H1 (cell line): ENCODE results near the gene FASTK. TPM values are rescaled to one million over a fixed set of nuclear protein-coding genes. Genes with fewer than 3 reads are reported as not detected.

ENCODE experiments used
- CTCF ChIA-PET: fragments of 300-600 bp; sonication (Branson Sonifier 250); formaldehyde crosslinking; loops from one replicate; lab custom pipeline; 2021; ENCODE audit not compliant: partially characterized antibody; lab: Charles Lee
- POLR2A ChIA-PET: fragments of 300-600 bp; sonication (Branson Sonifier 250); formaldehyde crosslinking; loops from one replicate; lab custom pipeline; 2021; ENCODE audit warnings: inconsistent platforms; ENCODE audit not compliant: partially characterized antibody; lab: Charles Lee
- DNase-seq, 2 experiments: peaks; one replicate each; pipeline versions ENCODE4 v3.0.0 to v3.0.0-alpha.2; 2010 to 2022; ENCODE audit warnings: low spot score in 2 of 2, low read depth in 1 of 2, mixed read lengths in 1 of 2
- FAIRE-seq: peaks from 2 replicates; lab custom pipeline; 2011; peaks lifted over from hg19 to GRCh38; lab: Jason Lieb, UNC
- H2AFZ ChIP-seq: 2 replicates; pipeline ENCODE4 v1.8.1; 2012; ENCODE audit warnings: low read length, inconsistent platforms
- H2AK5ac ChIP-seq: 2 replicates; pipeline ENCODE4 v1.6.1; 2013; ENCODE audit warnings: low read depth, low read length
- H2BK120ac ChIP-seq: replicated peaks from 2 replicates; pipeline ENCODE3; 2013; ENCODE audit warnings: low read depth, low read length, inconsistent platforms
- H2BK12ac ChIP-seq: 2 replicates; pipeline ENCODE4 v1.6.1; 2013; ENCODE audit warnings: low read depth, low read length
- H2BK15ac ChIP-seq: 2 replicates; pipeline ENCODE4 v1.6.1; 2013; ENCODE audit warnings: low read length
- H2BK20ac ChIP-seq: 2 replicates; pipeline ENCODE4 v1.6.1; 2013; ENCODE audit warnings: low read length
- H2BK5ac ChIP-seq: 2 replicates; pipeline ENCODE4 v1.6.1; 2013; ENCODE audit warnings: low read depth, low read length
- H3K14ac ChIP-seq: 2 replicates; pipeline ENCODE4 v1.6.1; 2013; ENCODE audit warnings: inconsistent platforms; ENCODE audit not compliant: insufficient read length
- H3K18ac ChIP-seq: 2 replicates; pipeline ENCODE4 v1.6.1; 2013; ENCODE audit warnings: low read length; ENCODE audit errors: extremely low read depth
- H3K23ac ChIP-seq: 2 replicates; pipeline ENCODE4 v1.6.1; 2013; ENCODE audit warnings: inconsistent platforms; ENCODE audit not compliant: insufficient read length
- H3K23me2 ChIP-seq: 2 replicates; pipeline ENCODE4 v1.6.1; 2013; ENCODE audit warnings: low read depth, low read length
- H3K27ac ChIP-seq: 2 replicates; pipeline ENCODE4 v1.6.1; 2011; ENCODE audit warnings: low read depth, low read length, inconsistent platforms
- H3K27me3 ChIP-seq, 4 experiments: replicated peaks in 1 of 4; 1 replicate in 1 of 4; 2 replicates in 3 of 4; pipeline versions ENCODE4 v1.6.1 to v1.8.1; 2011 to 2013; ENCODE audit warnings: low read length in 3 of 4, mild to moderate bottlenecking in 3 of 4, inconsistent platforms in 2 of 4, mixed read lengths in 2 of 4, moderate library complexity in 1 of 4; ENCODE audit not compliant: control insufficient read depth in 3 of 4, insufficient read depth in 3 of 4; ENCODE audit errors: extremely low read depth in 1 of 4
- H3K36me3 ChIP-seq, 4 experiments: 2 replicates each; pipeline versions ENCODE4 v1.6.1 to v1.8.1; 2011 to 2013; ENCODE audit warnings: mild to moderate bottlenecking in 4 of 4, low read length in 3 of 4, moderate library complexity in 2 of 4, control low read depth in 1 of 4, inconsistent platforms in 1 of 4; ENCODE audit not compliant: insufficient read depth in 4 of 4, control insufficient read depth in 2 of 4
- H3K4ac ChIP-seq: replicated peaks from 2 replicates; pipeline ENCODE3; 2013; ENCODE audit warnings: low read length, low read depth, mixed read lengths, inconsistent platforms; ENCODE audit not compliant: insufficient read length
- H3K4me1 ChIP-seq, 4 experiments: replicated peaks in 1 of 4; 1 replicate in 1 of 4; 2 replicates in 3 of 4; pipeline versions ENCODE4 v1.6.1 to v1.8.1; 2011 to 2013; ENCODE audit warnings: low read length in 3 of 4, inconsistent platforms in 2 of 4, mixed read lengths in 1 of 4; ENCODE audit not compliant: insufficient read depth in 4 of 4, control insufficient read depth in 3 of 4
- H3K4me2 ChIP-seq, 2 experiments: 2 replicates each; pipeline versions ENCODE4 v1.6.1 to v1.8.1; 2011 to 2013; ENCODE audit warnings: low read depth in 2 of 2, low read length in 2 of 2, control low read depth in 1 of 2, inconsistent platforms in 1 of 2, mild to moderate bottlenecking in 1 of 2; ENCODE audit not compliant: insufficient read depth in 1 of 2
- H3K4me3 ChIP-seq, 4 experiments: fragments of 200-600, 300-600 bp in 1 of 4; sonication (generic), shearing (Covaris generic), sonication (Bioruptor Twin) in 1 of 4; 2 replicates each; pipeline versions ENCODE4 v1.5.1 to v1.8.1; 2011 to 2016; ENCODE audit warnings: low read length in 4 of 4, low read depth in 3 of 4, control low read depth in 2 of 4, inconsistent platforms in 2 of 4, mild to moderate bottlenecking in 2 of 4, mixed read lengths in 1 of 4, moderate library complexity in 1 of 4; ENCODE audit not compliant: insufficient read depth in 2 of 4; ENCODE audit errors: extremely low read depth in 1 of 4
- H3K56ac ChIP-seq: replicated peaks from 2 replicates; pipeline ENCODE3; 2013; ENCODE audit warnings: low read depth, mild to moderate bottlenecking, mixed read lengths, low read length, inconsistent platforms; ENCODE audit not compliant: insufficient read length
- H3K79me1 ChIP-seq: 2 replicates; pipeline ENCODE4 v1.6.1; 2013; ENCODE audit warnings: low read depth, low read length, control low read depth
- H3K79me2 ChIP-seq, 2 experiments: 2 replicates each; pipeline versions ENCODE4 v1.6.1 to v1.8.1; 2012 to 2013; ENCODE audit warnings: low read length in 2 of 2, mild to moderate bottlenecking in 2 of 2, inconsistent platforms in 1 of 2; ENCODE audit not compliant: insufficient read depth in 2 of 2, control insufficient read depth in 1 of 2
- H3K9ac ChIP-seq, 4 experiments: replicated peaks in 1 of 4; 1 replicate in 1 of 4; 2 replicates in 3 of 4; pipeline versions ENCODE4 v1.6.1 to v1.8.1; 2011 to 2013; ENCODE audit warnings: low read depth in 3 of 4, low read length in 3 of 4, control low read depth in 2 of 4, mild to moderate bottlenecking in 2 of 4, moderate library complexity in 2 of 4, inconsistent platforms in 1 of 4; ENCODE audit errors: extremely low read depth in 1 of 4
- H3K9me3 ChIP-seq, 2 experiments: 2 replicates each; pipeline versions ENCODE4 v1.6.1 to v1.8.1; 2012 to 2013; ENCODE audit warnings: mild to moderate bottlenecking in 2 of 2, moderate library complexity in 2 of 2, control low read depth in 1 of 2, inconsistent platforms in 1 of 2, low read depth in 1 of 2, low read length in 1 of 2, mixed read lengths in 1 of 2; ENCODE audit not compliant: insufficient read depth in 2 of 2
- H4K20me1 ChIP-seq, 2 experiments: replicated peaks in 1 of 2; 2 replicates each; pipeline versions ENCODE3 to v1.8.1; 2011 to 2013; ENCODE audit warnings: inconsistent platforms in 2 of 2, low read length in 2 of 2, mild to moderate bottlenecking in 1 of 2; ENCODE audit not compliant: insufficient read depth in 2 of 2, control insufficient read depth in 1 of 2
- H4K5ac ChIP-seq: 2 replicates; pipeline ENCODE4 v1.6.1; 2013; ENCODE audit warnings: low read length, low read depth, mixed read lengths, inconsistent platforms; ENCODE audit not compliant: insufficient read length
- H4K8ac ChIP-seq: 2 replicates; pipeline ENCODE4 v1.8.0; 2013; ENCODE audit warnings: mild to moderate bottlenecking, moderate library complexity, low read length, inconsistent platforms; ENCODE audit not compliant: insufficient read depth; ENCODE audit errors: extremely low read depth
- H4K91ac ChIP-seq: replicated peaks from 2 replicates; pipeline ENCODE3; 2013; ENCODE audit warnings: low read length, mixed read lengths, inconsistent platforms; ENCODE audit not compliant: insufficient read length
- ASH2L ChIP-seq: fragments of 200-600, 300-600 bp; sonication (generic); IDR thresholded peaks from one replicate; pipeline ENCODE4 v1.7.1; 2017; ENCODE audit warnings: low read length
- ATF3 ChIP-seq: IDR thresholded peaks from 2 replicates; pipeline ENCODE4 v1.6.1; 2011; ENCODE audit warnings: low read depth, mild to moderate bottlenecking, low read length; ENCODE audit not compliant: insufficient read depth
- EP300 ChIP-seq, 2 experiments: IDR thresholded peaks; 1 replicate in 1 of 2; 2 replicates in 1 of 2; pipeline ENCODE4 v1.6.1; 2011 to 2012; ENCODE audit warnings: low read depth in 2 of 2, low read length in 2 of 2, mild to moderate bottlenecking in 2 of 2, borderline replicate concordance in 1 of 2, inconsistent platforms in 1 of 2, moderate library complexity in 1 of 2
- HDAC6 ChIP-seq: IDR thresholded peaks from one replicate; pipeline ENCODE4 v1.7.1; 2012; ENCODE audit warnings: low read depth, mild to moderate bottlenecking, inconsistent platforms, low read length, moderate library complexity
- MAX ChIP-seq: IDR thresholded peaks from 2 replicates; pipeline ENCODE4 v1.6.1; 2012; ENCODE audit warnings: inconsistent platforms
- POLR2A ChIP-seq, 2 experiments: IDR thresholded peaks; 1 replicate in 1 of 2; 2 replicates in 1 of 2; pipeline ENCODE4 v1.6.1; 2011; ENCODE audit warnings: low read depth in 2 of 2, low read length in 2 of 2, mild to moderate bottlenecking in 2 of 2; ENCODE audit errors: control extremely low read depth in 1 of 2
- RAD21 ChIP-seq, 2 experiments: IDR thresholded peaks in 1 of 2; conservative IDR thresholded peaks in 1 of 2; 2 replicates each; pipeline ENCODE4 v1.6.1; 2011; ENCODE audit warnings: low read depth in 2 of 2, low read length in 2 of 2, improper control_type of control experiment in 1 of 2, inconsistent platforms in 1 of 2, mild to moderate bottlenecking in 1 of 2, moderate library complexity in 1 of 2
- RXRA ChIP-seq: IDR thresholded peaks from 2 replicates; pipeline ENCODE4 v1.6.1; 2011; ENCODE audit warnings: low read depth, mild to moderate bottlenecking, low read length, moderate library complexity; ENCODE audit not compliant: insufficient read depth
- TCF12 ChIP-seq: IDR thresholded peaks from 2 replicates; pipeline ENCODE4 v1.6.1; 2011; ENCODE audit warnings: low read depth, mild to moderate bottlenecking, low read length
- WGBS, 2 experiments: shearing (Covaris generic) in 1 of 2; methylation state at CpG; one replicate each; pipeline versions ENCODE4 v1.1.6 to v1.1.7; 2013 to 2015; ENCODE audit warnings: low lambda C conversion rate in 2 of 2, mixed read lengths in 2 of 2, inconsistent platforms in 1 of 2, low coverage in 1 of 2, missing lambda C conversion rate in 1 of 2; ENCODE audit not compliant: insufficient replicate concordance in 2 of 2, insufficient coverage in 1 of 2, insufficient read length in 1 of 2; ENCODE audit errors: extremely low coverage in 1 of 2, missing lambda C conversion rate in 1 of 2; 5-methylcytosine and 5-hydroxymethylcytosine counted together
- polyA plus RNA-seq, 7 experiments: library from polyadenylated mRNA; depleted of rRNA in 3 of 7; stranded (reverse) in 5 of 7; unstranded in 2 of 7; fragments of >200 nt in 5 of 7; fragments of 200-250 nt in 2 of 7; gene quantifications; 1 replicate in 5 of 7; 2 replicates in 1 of 7; 4 replicates in 1 of 7; pipeline versions ENCODE4 v1.2.1 to v1.2.3, GENCODE V29; 2011 to 2013; ENCODE audit warnings: missing spikeins in 2 of 7, mixed read lengths in 2 of 7
- total RNA-seq: library from RNA; stranded (reverse); fragmentation: NEBNext Ultra II Directional; extraction: Animal tissue kit (Norgen Biotek cat#: 25700); gene quantifications from 2 replicates; pipeline ENCODE4 v1.2.1, GENCODE V29; 2021

FASTK gene
- total and polyA plus RNA-seq, 2 of the 8 experiments (the other 6 are each of a cell fraction or from before 2014, with no cell fraction given), result 39.4 to 84.0 TPM

- Histone ChIP-seq H3K4me2 (peak overlapping the region; percentile 56 to 70), H3K4me3 (peak overlapping the region; percentile 12 to 49 (median 32))
- POLR2A ChIA-PET, result interaction anchor here (1.0 to 2.7 kb wide), 8 partner anchors 10 to 113 kb away, joined by 3 to 9 read pairs (median 4); partner anchors contain the start of genes ABCF2 and FASTK
- TF ChIP-seq RXRA, result no peak
- no peak for TF ChIP-seq EP300 (IDR thresholded peaks at IDR 0.05; ENCODE audit: borderline replicate concordance in 1 of 2, low read depth in 2 of 2, low read length in 2 of 2)
- no peak for TF ChIP-seq RAD21 (IDR thresholded peaks at IDR 0.05 in 1 of 2, conservative IDR thresholded peaks at IDR 0.05 in 1 of 2; ENCODE audit: low read depth in 2 of 2, low read length in 2 of 2)
- no peak for TF ChIP-seq ASH2L
- TF ChIP-seq TCF12, result no peak
- TF ChIP-seq POLR2A (IDR thresholded peaks at IDR 0.05; ENCODE audit: control extremely low read depth in 1 of 2, low read depth in 2 of 2, low read length in 2 of 2), result no peak
- TF ChIP-seq HDAC6, result no peak
- no peak for TF ChIP-seq ATF3
- no peak; the same call in 1 of the 2 replicates for TF ChIP-seq MAX
These were observed 33.8 kb upstream of the FASTK start for GRCh38 chr7:151114151-151115090.

More at GRCh38 chr7:151114151-151115090, 33.8 kb upstream of the FASTK start:
- peak overlapping the region in 1 of 4 experiments; percentile 64; a peak in 1 of 7 replicates for H3K9ac ChIP-seq
- H4K5ac ChIP-seq, result no peak overlapping the region
- 13% methylated on average over 67 of the region's 101 CpGs; no CpG with 5 or more reads in 1 of the 2 experiments for WGBS, 2 experiments
- H3K23ac ChIP-seq, result no peak overlapping the region
- CTCF ChIA-PET, result interaction anchor here (0.8 to 22.4 kb wide), 18 partner anchors 9 to 216 kb away, joined by 3 to 448 read pairs (median 8); partner anchors contain the start of genes AGAP3, CDK5, GBX1 and SLC4A2
- peaks cover 0 to 16% of the 10 kb centered on the region in 2 experiments; a peak in 2 of 4 replicates for H3K79me2 ChIP-seq
- peaks cover 5% of the 10 kb centered on the region for H3K79me1 ChIP-seq
- H3K4me1 ChIP-seq, result peaks cover 0 to 24% (median 16%) of the 10 kb centered on the region in 4 experiments; a peak in 6 of 7 replicates
- H3K4ac ChIP-seq, result no peak overlapping the region
- peak in 1 of 2 experiments; percentile 75 for DNase-seq
- no peak overlapping the region for H3K14ac ChIP-seq
- no peak overlapping the region for H2BK20ac ChIP-seq
- H2BK5ac ChIP-seq, result no peak overlapping the region
- no peak overlapping the region for H3K18ac ChIP-seq
- H3K56ac ChIP-seq, result no peak overlapping the region
- peaks cover 7% of the 10 kb centered on the region for H3K23me2 ChIP-seq
- H3K27me3 ChIP-seq, result peaks cover 0 to 15% (median 9%) of the 10 kb centered on the region in 4 experiments; a peak in 3 of 7 replicates
- H4K20me1 ChIP-seq, result peaks cover 51 to 61% of the 10 kb centered on the region in 2 experiments
- H4K8ac ChIP-seq, result no peak overlapping the region
- no peak overlapping the region for H2AK5ac ChIP-seq
- no peak overlapping the region for H2BK12ac ChIP-seq
- H2AFZ ChIP-seq, result no peak overlapping the region
- H2BK120ac ChIP-seq, result no peak overlapping the region
- no peaks in the 10 kb centered on the region for H3K9me3 ChIP-seq
- FAIRE-seq, result no peak
- no peak overlapping the region for H4K91ac ChIP-seq
- H3K27ac ChIP-seq, result no peak overlapping the region
- peaks cover 0 to 5% (median 0%) of the 10 kb centered on the region in 4 experiments; a peak in 1 of 8 replicates for H3K36me3 ChIP-seq
- H2BK15ac ChIP-seq, result no peak overlapping the region
